HG02678 (cell line): ENCODE data around the gene RHOJ.
"Not testable (repeated sequence)": the region's sequence is repeated elsewhere in the genome, so short reads cannot be mapped to it uniquely, and the experiment has no call there.

Experiments used
- ATAC-seq: cut with Tn5 transposase; IDR thresholded peaks from one replicate; pipeline ENCODE4 v1.9.1; 2021; ENCODE audit warnings: mild to moderate bottlenecking, moderate library complexity; ENCODE audit not compliant: unreplicated experiment

RHOJ gene

DNA sequence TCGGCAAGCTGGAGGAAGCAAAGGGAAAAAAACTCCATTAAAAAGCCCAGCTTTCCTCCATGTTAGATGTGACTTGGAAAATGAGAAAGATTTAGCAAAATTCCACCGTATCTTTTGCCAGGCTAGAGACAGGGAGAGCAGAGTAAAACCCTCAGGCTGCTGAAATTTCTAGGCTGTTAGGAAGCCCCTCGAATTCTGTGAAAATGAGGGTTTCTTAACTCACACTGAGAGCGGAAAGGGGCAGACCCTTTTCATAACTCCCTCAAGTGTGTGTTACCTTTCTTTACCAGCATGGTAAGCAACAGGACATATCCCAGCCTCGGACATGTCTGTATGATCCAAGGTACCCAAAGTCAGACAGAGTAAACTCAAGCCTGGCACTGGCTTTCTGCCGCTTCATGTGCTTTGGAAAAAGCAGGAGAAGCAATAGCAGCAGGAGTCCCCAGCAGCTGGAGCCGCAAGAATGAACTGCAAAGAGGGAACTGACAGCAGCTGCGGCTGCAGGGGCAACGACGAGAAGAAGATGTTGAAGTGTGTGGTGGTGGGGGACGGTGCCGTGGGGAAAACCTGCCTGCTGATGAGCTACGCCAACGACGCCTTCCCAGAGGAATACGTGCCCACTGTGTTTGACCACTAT is at the start of gene RHOJ:
TSS of gene RHOJ (plus strand) at position 37 of the 637 bp plus-strand sequence. CDS start at position 464, 427 bp downstream.
- ATAC-seq = no peak

DNA sequence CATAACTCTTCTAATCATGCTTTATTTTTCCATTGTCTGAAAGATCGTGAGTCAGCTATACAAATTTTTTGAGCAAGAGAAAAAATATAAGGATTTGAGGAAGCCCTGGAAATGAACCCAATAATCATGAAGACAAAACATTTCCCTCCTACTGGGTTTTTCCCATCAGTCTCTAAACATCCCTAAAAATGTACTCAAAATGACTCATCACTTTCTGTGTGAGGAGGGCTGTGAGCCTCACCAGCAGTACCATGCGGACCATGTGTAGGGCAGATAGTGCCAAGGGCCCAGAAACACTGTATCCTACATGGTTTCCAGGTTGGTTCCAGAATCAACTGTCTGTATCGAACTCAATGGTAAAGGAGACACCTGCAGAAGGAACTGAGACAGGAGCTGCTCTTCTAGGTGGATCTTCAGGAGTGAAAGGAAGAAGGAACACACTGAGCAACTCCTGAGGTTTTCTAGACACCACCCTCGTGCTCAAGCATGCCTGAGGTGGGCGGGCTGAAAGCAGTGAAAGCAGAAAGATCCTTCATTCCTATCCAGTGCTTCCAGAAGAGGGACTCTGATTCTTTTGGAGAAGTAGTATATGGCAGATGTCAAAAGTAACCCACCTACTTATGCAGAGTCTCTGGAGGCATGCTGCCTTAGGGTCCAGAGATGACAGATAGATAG is 48.6 kb upstream of the RHOJ start:
- ATAC-seq = no peak

DNA sequence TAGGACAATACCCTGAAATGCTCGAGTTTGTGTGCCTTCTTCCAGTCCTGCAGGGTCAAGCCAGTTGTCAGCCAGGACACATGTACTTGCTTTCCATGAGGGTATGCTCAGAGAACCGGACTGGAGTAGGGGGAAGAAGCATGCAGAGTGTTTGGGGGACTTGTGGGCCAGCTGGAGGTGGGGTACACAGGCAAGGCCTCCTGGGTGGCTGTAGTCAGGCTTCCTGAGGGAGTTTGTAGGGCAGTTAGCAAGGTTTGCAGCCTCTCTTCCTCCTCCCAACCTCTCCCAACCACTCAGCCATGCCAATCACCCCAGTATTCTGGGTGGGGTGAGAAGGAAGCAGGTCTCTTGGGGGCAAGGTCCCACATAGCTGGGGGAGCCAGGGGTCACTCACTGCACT is 47.0 kb upstream of the RHOJ start:
- ATAC-seq = no peak

DNA sequence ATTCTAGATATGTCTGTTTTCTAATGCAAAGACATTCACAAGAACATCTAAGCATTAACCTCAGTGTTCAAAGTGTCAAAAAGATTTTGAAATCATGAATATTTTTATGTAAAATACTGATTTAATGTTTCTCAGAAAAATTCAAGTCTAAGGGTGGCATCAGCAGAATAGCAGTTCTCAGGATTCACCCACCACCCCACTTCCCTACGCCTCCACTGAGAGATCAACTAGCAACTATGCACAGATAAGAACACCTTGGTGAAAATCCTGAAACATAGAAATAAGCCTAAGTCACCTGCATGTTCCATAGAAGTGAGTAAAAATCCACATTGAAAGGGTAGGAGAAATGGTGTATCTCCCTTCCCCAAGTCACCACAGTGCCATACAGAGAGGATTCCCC is 40.9 kb upstream of the RHOJ start:
- ATAC-seq = no peak

DNA sequence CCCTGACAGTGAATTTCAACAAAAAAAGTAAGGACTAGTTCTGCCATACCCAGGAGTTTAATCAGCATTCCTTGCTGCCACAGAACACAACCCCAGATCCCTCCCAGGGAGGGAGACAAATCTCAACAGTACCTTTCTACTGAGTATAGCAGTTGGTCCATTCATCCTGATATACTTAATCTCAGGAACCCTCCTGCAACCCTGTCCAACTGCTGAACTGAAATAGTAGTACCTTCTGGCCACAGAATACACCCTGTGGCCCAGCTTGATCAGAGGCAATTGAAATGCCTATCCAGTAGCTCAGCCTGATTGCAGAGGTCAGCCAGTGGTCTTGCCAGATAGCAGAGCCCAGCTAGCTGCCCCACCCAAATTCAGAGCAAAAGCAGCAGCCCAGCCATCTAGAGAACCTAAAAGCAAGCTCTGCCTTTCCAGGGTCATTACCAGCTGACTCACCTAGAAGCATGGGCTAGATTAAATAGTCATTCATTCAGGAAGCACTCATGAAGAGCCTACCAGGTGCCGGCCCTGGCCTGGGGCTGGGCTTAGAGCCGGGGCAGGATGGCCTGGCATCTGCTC is 40.0 kb upstream of the RHOJ start:
- no peak for ATAC-seq

DNA sequence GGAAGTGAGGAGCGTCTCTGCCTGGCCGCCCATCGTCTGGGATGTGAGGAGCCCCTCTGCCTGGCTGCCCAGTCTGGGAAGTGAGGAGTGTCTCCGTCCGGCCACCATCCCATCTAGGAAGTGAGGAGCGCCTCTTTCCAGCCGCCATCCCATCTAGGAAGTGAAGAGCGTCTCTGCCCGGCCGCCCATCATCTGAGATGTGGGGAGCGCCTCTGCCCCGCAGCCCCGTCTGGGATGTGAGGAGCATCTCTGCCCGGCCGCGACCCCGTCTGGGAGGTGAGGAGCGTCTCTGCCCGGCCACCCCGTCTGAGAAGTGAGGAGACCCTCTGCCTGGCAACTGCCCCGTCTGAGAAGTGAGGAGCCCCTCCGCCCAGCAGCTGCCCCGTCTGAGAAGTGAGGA is 39.0 kb upstream of the RHOJ start:
- not testable (repeated sequence) for ATAC-seq

DNA sequence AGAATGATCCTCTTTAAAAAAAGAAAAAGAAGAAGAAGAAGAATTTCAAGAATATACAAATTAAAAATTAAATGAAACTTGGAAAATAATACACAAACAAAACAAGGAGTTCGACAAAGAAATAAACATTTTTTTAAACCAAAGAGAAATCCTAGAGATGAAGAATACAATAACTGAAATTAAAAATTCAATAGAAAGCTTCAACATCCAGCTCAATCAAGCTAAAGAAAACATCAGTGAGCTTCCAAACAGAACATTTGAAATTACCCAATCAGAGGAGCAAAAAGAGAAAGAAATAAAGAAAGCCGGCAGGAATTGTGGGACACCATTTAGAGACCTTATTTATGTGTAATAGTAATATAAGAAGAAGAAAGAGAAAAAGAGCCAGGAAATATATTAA is 37.2 kb upstream of the RHOJ start:
- no peak for ATAC-seq

DNA sequence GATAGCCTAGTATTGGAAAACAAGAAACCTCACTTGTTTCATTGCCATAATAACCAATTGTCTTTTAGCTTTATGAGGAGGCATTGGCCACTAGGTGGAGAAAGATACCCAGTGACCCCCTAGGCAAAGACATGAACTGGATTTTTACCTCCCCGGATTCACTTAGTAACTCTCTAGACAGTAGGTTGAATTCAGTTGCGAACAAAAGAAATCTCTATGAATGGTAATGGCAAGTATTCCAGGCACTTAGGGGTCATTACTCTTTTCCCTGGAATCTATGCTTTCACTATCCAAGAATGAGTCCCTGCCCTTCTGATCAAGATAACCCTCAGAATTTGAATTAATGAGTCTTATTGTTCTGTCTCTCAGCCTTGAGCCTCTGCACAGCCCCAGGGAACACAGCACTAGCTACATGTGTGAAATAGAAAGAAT is 29.5 kb upstream of the RHOJ start:
- no peak for ATAC-seq

DNA sequence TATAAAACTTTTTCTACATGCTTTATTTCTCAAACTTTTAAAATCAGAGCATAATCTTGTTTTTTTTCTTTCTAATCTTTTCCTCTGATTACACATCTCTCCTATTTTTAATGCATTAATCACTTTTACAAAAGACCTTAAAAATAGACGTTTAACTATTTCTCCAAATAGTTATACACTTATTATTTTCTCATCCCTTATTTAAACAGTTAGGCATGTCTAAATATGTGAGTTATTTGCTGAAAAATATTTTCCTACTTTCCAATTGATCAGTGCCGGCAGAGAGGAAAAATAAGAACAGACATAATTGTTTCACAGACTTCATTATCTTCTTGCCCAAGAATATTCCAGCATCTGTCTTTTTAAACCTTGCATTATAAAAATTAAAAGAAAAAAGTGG is 28.7 kb upstream of the RHOJ start:
- no peak for ATAC-seq

DNA sequence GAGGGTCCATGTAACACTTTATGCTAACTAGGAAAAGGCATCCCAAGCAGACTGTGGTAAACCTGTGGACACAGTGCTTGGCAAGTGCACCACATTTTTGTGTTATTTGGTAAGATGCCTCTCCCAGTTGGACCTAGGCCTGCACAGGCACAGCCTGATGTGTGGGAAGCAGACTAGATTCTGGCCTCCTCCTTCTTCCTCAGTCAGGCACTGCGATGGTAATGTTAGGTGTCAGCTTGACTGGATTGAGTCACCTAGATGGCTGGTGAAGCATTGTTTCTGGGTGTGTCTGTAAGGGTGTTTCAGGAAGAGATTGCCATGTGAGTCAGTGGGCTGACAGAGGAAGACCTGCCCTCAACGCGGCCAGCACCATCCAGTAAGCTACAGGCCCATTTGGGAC is 25.3 kb upstream of the RHOJ start:
- ATAC-seq = no peak

DNA sequence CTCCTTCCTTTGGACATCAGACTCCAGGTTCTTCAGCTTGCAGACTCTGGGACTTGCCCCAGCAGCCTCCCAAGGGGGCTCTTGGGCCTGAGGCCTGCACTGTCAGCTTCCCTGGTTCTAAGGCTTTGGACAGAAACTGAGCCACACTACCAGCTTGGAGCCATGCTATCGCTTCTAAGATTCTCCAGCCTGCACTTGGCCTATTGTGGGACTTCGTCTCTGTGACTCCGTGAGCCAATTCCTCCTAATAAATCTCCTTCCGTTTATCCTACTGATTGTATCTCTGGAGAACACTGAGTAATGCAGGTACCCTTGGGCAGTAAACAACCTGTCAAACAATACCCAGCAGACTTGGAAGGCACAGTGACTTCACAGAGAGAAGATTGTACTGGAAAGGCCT is 24.9 kb upstream of the RHOJ start:
- ATAC-seq = no peak

DNA sequence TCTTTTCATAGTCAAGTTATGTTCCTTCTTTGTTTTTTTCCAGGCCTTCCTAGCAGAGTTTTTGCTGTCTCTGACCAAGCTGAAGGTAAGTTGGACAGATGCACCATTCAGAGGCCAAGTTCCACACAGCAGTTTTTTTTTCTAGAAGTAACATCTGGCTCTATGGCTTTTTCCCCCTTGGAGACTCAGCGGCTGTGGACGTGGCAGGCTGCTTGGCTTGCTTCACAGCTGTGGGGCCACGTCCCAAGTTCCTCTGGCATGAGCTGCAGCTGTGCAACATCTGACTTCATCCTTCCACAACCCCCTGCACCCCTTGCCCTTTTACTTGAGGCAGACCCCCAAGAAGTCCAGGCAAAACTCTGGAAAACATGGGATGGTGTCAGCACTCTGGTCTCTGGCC is 24.2 kb upstream of the RHOJ start:
- ATAC-seq = no peak

DNA sequence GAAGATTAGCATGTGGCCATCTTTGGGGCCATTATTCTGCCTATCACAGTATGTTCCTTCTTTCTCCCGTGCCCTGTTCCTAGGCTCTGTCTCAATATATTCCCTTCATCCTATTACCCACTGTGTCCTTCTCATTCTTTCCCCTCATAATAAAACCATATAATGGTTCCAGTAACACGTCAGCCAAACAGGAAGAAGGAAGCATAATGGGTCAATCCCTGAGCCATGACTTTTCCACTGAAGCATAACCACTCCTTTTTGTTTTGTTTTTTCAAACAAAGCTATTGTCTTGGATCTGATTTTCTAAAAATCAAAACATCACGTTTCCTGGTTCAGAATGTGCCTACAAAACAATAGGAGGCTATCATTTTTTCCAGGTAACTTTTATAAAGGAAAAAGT is 21.3 kb upstream of the RHOJ start:
- ATAC-seq = no peak

DNA sequence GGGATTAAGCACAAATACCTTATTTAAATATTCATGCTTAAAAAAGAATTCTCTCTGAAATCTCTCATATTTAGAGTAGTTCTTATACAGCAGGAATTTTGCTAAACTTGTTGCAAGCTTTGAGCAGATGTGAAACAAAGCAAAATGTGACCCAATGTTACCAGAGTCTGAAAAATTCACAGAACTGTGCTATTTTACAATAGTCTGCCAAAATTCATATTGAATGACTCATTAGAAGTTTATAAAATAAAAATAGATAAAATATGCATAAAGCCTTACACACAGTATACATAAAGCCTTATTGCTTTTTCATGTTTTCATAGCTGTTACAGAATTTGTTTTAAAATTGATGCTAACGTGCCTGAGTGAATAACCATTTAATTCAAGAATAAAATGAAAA is 17.8 kb upstream of the RHOJ start:
- no peak for ATAC-seq

DNA sequence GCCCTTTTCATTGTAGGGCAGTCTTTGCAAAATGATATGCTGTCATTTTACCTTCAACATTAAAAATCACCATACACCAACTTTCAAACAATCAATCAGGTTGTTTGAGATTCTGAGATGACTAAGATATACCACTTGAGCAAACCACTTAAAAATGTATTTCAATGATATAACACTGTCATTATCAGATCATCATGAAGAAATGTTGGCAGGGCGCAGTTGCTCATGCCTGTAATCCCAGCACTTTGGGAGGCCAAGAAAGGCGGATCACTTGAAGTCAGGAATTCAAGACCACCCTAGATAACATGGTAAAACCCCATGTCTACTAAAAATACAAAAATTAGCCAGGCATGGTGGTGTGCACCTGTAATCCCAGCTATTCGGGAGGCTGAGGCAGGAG is 13.0 kb upstream of the RHOJ start:
- ATAC-seq = no peak

DNA sequence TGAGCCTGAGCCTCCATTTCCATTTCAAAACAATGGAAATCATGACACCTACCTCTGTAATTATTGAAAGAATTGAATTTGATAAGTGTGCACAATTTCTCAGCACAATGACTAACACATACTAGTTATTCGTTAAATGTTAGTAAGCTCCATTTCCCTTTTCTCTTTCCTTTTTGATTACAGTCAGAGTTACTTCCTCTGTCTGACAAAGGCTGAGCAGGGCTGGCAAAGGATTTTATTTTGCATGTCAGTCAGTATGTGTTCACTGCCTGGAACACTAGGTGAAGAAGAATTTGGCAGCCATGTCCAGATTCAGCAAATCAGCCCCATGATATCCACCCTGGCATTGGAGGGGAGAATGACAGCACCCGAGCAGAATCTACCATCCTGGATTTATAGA is 12.2 kb upstream of the RHOJ start:
- ATAC-seq = no peak

DNA sequence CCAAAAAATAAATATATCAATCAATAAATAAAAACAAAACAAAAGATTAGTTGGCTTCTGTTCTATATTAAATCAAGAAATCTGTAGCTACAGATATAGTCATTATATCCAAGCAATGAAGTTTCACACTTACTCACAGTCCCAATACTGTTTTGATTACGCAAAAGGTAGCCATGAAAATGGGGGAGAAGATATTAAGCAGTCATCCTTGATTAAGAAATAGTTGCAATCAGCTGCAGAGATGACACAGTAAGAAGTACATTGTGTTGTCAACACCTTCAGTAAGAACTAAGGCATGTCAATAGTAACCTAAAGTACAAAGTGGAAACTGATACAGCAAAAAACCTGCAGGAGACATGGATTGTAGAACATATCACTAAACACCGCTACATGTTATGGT is 11.0 kb upstream of the RHOJ start:
- no peak for ATAC-seq

DNA sequence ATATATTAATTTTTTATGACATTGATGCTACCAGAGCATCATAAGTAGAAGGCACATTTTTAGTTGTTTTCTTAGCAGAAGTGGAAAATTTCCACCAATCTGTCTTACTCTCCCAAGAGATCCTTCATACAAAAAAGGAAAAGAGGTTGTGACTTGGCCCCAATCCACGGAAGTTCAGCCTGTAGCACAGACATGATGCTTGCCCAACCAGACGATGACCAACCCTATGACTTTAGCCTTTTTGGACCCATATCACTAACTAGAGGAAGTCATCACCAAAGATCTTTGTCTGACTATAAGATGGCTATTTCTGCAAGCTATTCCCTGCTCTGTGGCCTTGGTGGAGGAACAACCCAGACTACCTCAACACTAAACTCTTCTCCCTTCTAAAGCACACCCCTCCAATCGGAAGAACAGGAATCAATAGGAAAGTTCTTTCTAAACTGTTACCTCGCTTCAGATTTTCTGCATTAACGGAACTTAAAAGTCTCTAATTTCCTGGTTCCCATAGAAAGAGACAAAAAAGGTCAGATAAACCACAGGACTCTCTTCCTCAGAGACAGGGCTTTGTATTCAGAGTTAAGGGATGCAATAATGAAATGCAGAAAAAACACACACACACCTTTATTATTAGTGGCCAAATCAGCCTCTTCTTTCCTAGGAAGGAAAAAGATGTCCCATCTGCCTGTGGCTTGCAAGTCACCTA is 4.1 kb upstream of the RHOJ start:
- ATAC-seq = no peak

DNA sequence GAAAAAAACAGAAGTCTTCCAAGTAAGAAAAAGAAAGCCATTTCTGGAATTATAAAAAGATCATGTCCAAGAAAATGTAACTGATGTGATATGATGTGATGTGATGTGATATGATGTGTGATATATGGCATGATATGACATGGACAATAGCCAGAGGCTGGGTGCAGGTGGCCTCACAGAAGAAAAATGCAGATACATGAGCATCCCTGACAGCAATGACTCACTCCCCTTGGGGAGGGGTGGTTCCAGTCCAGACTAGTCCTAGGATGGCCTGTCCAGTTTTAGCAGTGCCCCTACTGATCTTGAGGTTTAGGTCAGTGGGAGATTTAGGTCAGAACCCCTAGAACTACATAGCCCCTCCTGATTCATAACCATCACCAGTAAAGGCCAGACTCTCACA is 3.5 kb upstream of the RHOJ start:
- no peak for ATAC-seq

DNA sequence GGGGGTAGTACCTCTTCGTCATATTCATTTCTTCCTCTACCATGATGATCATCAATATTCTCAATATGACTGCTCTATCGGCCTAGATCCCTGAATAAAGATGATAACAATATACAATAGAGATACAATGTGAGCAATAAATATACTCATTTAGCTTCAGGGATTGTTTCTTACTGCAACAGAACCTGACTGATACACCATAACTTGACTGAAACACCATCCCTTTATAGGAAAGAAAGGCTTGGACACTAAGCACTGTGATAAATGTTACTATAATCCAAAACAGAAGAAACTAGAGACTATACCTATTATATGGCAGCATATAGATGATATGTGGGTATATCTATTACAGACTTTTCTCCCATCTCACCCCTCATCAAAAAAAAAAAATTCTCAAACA is 1.2 kb upstream of the RHOJ start:
- no peak for ATAC-seq

DNA sequence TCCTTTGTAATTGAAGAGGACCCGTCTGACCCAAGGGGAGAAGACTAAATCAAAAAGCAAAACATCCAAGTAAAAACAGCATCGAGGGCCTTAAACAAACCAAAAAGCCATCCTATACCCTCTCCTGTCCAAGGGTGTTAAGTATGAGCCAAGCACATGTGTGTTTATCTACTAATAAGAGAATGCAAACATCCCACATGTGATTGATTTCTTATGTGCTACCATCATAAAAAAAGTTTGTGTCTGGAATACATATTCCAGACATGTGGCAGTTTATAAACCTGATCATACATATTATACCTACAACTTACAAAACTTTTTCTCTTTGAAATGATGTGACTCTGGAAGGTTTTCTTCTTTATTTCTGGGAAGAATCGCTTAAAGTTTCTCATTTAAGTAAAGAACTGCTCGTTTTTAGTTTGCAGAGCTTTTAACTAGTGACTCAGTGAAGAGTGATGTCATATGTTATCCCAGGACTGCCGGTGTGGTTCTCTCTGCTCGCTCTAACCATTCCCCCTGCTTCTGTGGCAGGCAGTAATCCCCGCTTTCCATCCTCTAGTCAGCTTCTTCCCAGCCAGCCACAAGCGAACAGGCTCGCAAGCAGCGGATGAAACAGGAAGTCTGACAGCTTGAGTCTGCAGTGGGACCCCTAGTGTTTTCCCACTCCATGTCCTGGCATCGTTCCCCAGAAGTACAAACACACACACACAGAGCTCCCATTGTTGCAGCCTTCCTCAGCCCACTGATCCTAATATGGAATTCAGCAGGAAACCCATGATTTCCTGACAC is 431 bp upstream of the RHOJ start:
- no peak for ATAC-seq
